ENCODE results near the gene PRKCA.

Gene PRKCA

GRCh38 chr17:66373079-66373478 lies 70.7 kb downstream of the PRKCA start:
- H3K4me1 ChIP-seq (ENCODE audit: insufficient read depth, low read length): peaks cover 19% of the 10 kb centered on the region
- no peak overlapping the region for H3K4me3 ChIP-seq (ENCODE audit: low read length)
- H2AFZ ChIP-seq (ENCODE audit: low read depth, low read length): no peak overlapping the region
- no peaks in the 10 kb centered on the region for H3K27me3 ChIP-seq (ENCODE audit: insufficient read depth, low read length)
- H3K36me3 ChIP-seq (ENCODE audit: insufficient read depth, low read length): no peaks in the 10 kb centered on the region
- H3K9me3 ChIP-seq (ENCODE audit: low read length): no peaks in the 10 kb centered on the region

- H3K4me1 ChIP-seq (ENCODE audit: insufficient read depth, low read length): peaks cover 27% of the 10 kb centered on the region
- no peaks in the 10 kb centered on the region for H3K27me3 ChIP-seq (ENCODE audit: insufficient read depth, low read length)
- H3K36me3 ChIP-seq (ENCODE audit: insufficient read depth, low read length): no peaks in the 10 kb centered on the region
- peak overlapping the region; percentile 2 for H3K4me3 ChIP-seq (ENCODE audit: low read length)
- H3K9me3 ChIP-seq (ENCODE audit: low read length): no peaks in the 10 kb centered on the region
- no peak overlapping the region for H2AFZ ChIP-seq (ENCODE audit: low read depth, low read length)
These were observed 71.8 kb downstream of the PRKCA start for GRCh38 chr17:66373944-66374817.

DNA sequence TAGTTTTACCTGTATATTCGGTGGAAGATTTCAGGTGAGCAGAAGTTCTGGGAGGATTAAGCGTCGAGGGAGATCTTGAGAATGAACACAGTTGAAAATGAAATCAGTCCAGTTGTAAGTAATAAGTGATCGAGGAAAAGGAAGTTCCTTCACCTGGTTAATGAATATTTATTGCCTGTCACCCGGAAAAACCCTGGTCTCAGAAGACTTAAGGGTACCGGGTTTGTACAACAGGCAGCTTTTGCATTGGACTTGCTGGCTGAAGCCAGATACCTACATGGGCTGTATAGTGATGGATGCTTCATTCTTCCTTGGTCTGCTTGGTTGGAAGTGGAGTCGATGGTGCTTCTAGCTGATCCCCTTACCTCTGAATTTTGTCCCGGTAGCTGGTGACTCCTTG lies 72.7 kb downstream of the PRKCA start:
- Histone ChIP-seq H3K36me3 (ENCODE audit: insufficient read depth, low read length) (no peaks in the 10 kb centered on the region), H3K27me3 (ENCODE audit: insufficient read depth, low read length) (no peaks in the 10 kb centered on the region), H3K4me1 (ENCODE audit: insufficient read depth, low read length) (peaks cover 27% of the 10 kb centered on the region)

DNA sequence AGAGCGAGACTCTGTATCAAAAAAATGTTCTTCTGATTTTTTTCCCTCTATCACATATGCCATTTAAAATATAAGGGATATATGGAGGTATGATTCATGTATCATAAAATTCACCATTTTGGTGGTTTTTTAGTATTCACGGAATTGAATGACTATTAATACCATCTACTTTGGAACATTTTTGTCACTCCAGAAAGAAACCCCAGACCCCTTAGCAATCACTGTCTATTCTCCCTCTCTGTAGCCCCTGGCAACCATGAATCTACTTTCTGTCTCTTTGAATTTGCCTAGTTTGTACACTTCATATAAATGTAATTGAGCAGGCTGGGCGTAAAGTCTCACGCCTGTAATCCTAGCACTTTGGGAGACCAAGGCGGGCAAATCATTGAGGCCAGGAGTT lies 75.9 kb downstream of the PRKCA start:
- no peak overlapping the region for H3K4me3 ChIP-seq (ENCODE audit: low read length)
- no peaks in the 10 kb centered on the region for H3K9me3 ChIP-seq (ENCODE audit: low read length)
- H2AFZ ChIP-seq (ENCODE audit: low read depth, low read length): no peak overlapping the region
- no peaks in the 10 kb centered on the region for H3K27me3 ChIP-seq (ENCODE audit: insufficient read depth, low read length)
- peaks cover 27% of the 10 kb centered on the region for H3K4me1 ChIP-seq (ENCODE audit: insufficient read depth, low read length)
- H3K36me3 ChIP-seq (ENCODE audit: insufficient read depth, low read length): no peaks in the 10 kb centered on the region

More for the DNA sequence above, 72.7 kb downstream of the PRKCA start:
- H3K9me3 ChIP-seq (ENCODE audit: low read length): no peaks in the 10 kb centered on the region
- no peak overlapping the region for H2AFZ ChIP-seq (ENCODE audit: low read depth, low read length)
- no peak overlapping the region for H3K4me3 ChIP-seq (ENCODE audit: low read length)

DNA sequence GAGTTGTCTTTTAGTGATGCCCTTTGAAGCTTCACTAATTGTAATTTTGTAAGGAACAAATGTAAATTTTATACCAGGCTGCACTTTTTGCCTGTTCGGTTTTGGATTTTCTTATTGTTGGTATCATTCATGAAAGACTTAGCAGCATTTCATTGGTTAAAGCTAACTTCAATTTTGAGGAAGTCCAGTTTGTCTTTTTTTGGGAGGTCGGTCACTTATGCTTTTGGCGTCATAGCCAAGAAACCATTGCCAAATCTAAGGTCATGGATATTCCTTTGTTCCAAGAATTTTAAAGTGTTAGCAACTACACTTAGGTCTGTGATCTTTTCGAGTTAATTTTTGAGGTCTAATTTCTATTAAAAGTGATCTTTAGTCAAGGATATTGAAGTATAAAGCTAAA lies 77.1 kb downstream of the PRKCA start:
- H3K9me3 ChIP-seq (ENCODE audit: low read length): no peaks in the 10 kb centered on the region
- H3K4me1 ChIP-seq (ENCODE audit: insufficient read depth, low read length): peaks cover 21% of the 10 kb centered on the region
- H3K36me3 ChIP-seq (ENCODE audit: insufficient read depth, low read length): no peaks in the 10 kb centered on the region
- H3K4me3 ChIP-seq (ENCODE audit: low read length): no peak overlapping the region
- H2AFZ ChIP-seq (ENCODE audit: low read depth, low read length): no peak overlapping the region
- H3K27me3 ChIP-seq (ENCODE audit: insufficient read depth, low read length): no peaks in the 10 kb centered on the region

DNA sequence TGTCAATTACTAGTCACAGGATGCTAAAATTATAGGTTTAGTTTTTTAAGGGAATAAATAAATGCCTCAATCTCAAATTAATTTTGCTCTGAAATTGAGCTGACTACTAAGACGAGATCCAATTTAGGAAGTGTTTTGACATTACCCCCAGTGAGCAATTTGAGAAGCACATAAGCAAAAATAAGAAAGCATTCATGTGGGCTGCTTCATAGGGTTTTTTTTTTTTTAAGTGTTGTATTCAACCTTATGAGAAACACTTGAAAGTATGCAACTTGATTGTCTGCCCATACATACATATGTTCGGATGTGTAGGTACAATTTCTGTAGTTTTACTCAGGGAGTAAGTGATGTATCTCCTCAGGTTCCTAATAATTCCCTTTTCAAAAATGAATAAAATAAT lies 77.6 kb downstream of the PRKCA start:
- H3K9me3 ChIP-seq (ENCODE audit: low read length): no peaks in the 10 kb centered on the region
- no peak overlapping the region for H3K4me3 ChIP-seq (ENCODE audit: low read length)
- H3K4me1 ChIP-seq (ENCODE audit: insufficient read depth, low read length): peaks cover 17% of the 10 kb centered on the region
- H3K27me3 ChIP-seq (ENCODE audit: insufficient read depth, low read length): no peaks in the 10 kb centered on the region
- H3K36me3 ChIP-seq (ENCODE audit: insufficient read depth, low read length): no peaks in the 10 kb centered on the region
- no peak overlapping the region for H2AFZ ChIP-seq (ENCODE audit: low read depth, low read length)

GRCh38 chr17:66381701-66382362 lies 79.4 kb downstream of the PRKCA start:
- H3K4me3 ChIP-seq (ENCODE audit: low read length): no peak overlapping the region
- peaks cover 7% of the 10 kb centered on the region for H3K4me1 ChIP-seq (ENCODE audit: insufficient read depth, low read length)
- no peaks in the 10 kb centered on the region for H3K27me3 ChIP-seq (ENCODE audit: insufficient read depth, low read length)
- no peaks in the 10 kb centered on the region for H3K9me3 ChIP-seq (ENCODE audit: low read length)
- H3K36me3 ChIP-seq (ENCODE audit: insufficient read depth, low read length): no peaks in the 10 kb centered on the region
- no peak overlapping the region for H2AFZ ChIP-seq (ENCODE audit: low read depth, low read length)

DNA sequence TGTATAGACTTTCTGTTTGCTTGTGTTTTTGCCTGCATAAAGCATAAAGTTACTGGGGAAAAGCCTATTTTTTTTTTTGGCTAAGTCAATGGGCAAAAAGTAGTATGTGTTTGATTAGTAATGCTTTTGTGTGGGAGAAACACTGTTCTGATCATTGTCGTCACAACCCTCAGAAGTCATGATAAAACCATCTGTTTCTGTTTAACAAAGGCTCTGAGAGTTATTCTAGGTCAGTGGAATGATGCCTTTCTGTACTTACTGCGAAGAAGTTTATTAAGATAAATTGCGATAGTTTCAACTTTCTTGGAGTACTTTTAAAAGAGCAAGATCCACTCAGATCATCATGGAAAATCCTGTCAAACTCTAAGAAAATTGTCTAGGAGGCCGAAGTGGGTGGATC lies 80.9 kb downstream of the PRKCA start:
- H3K4me3 ChIP-seq (ENCODE audit: low read length): no peak overlapping the region
- H3K9me3 ChIP-seq (ENCODE audit: low read length): no peaks in the 10 kb centered on the region
- no peaks in the 10 kb centered on the region for H3K36me3 ChIP-seq (ENCODE audit: insufficient read depth, low read length)
- no peaks in the 10 kb centered on the region for H3K27me3 ChIP-seq (ENCODE audit: insufficient read depth, low read length)
- no peak overlapping the region for H2AFZ ChIP-seq (ENCODE audit: low read depth, low read length)
- H3K4me1 ChIP-seq (ENCODE audit: insufficient read depth, low read length): peaks cover 18% of the 10 kb centered on the region

- Histone ChIP-seq H2AFZ (ENCODE audit: low read depth, low read length) (no peak overlapping the region), H3K9me3 (ENCODE audit: low read length) (no peaks in the 10 kb centered on the region), H3K27me3 (ENCODE audit: insufficient read depth, low read length) (no peaks in the 10 kb centered on the region), H3K36me3 (ENCODE audit: insufficient read depth, low read length) (no peaks in the 10 kb centered on the region), H3K4me3 (ENCODE audit: low read length) (no peak overlapping the region), H3K4me1 (ENCODE audit: insufficient read depth, low read length) (peaks cover 10% of the 10 kb centered on the region)
These were observed 84.3 kb downstream of the PRKCA start for GRCh38 chr17:66386498-66387351.

DNA sequence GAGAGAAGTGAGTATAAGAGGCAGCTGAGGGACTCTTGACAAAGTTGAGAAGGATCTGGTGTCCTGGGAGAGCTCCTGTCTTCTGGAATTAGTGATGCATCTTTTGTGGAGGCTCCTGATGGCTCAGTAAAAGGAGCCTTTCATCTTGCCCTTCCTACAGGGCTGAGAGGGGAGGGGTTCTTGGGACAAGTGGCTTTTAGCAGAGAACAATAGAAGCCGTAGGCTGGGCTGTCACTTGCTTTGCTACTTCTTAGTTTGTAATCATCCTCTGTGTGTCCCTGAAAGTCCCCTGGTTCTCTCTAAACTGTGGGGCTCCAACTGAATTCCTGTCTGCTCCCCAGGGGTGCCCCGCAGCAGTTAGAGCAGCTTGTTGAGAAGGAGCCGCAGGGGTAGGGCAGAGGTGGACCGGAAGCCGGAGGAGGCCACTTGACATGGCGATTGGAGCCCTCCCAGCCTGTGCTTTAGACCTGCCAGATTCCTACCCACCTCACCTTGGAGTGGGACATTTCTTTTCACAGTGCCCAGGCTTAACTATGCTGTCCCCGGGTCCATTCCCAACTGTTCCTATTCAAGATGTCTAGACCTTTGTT lies 85.1 kb downstream of the PRKCA start:
- no peaks in the 10 kb centered on the region for H3K9me3 ChIP-seq (ENCODE audit: low read length)
- H2AFZ ChIP-seq (ENCODE audit: low read depth, low read length): no peak overlapping the region
- H3K4me1 ChIP-seq (ENCODE audit: insufficient read depth, low read length): peaks cover 10% of the 10 kb centered on the region
- no peaks in the 10 kb centered on the region for H3K27me3 ChIP-seq (ENCODE audit: insufficient read depth, low read length)
- H3K36me3 ChIP-seq (ENCODE audit: insufficient read depth, low read length): no peaks in the 10 kb centered on the region
- H3K4me3 ChIP-seq (ENCODE audit: low read length): no peak overlapping the region

- H3K4me3 ChIP-seq (ENCODE audit: low read length): no peak overlapping the region
- no peaks in the 10 kb centered on the region for H3K27me3 ChIP-seq (ENCODE audit: insufficient read depth, low read length)
- no peaks in the 10 kb centered on the region for H3K9me3 ChIP-seq (ENCODE audit: low read length)
- H2AFZ ChIP-seq (ENCODE audit: low read depth, low read length): no peak overlapping the region
- no peaks in the 10 kb centered on the region for H3K36me3 ChIP-seq (ENCODE audit: insufficient read depth, low read length)
- H3K4me1 ChIP-seq (ENCODE audit: insufficient read depth, low read length): peaks cover under 1% of the 10 kb centered on the region
These were observed 90.5 kb downstream of the PRKCA start for GRCh38 chr17:66392783-66393437.

- H2AFZ ChIP-seq (ENCODE audit: low read depth, low read length): no peak overlapping the region
- H3K9me3 ChIP-seq (ENCODE audit: low read length): no peaks in the 10 kb centered on the region
- H3K4me3 ChIP-seq (ENCODE audit: low read length): no peak overlapping the region
- H3K27me3 ChIP-seq (ENCODE audit: insufficient read depth, low read length): no peaks in the 10 kb centered on the region
- H3K4me1 ChIP-seq (ENCODE audit: insufficient read depth, low read length): no peaks in the 10 kb centered on the region
- H3K36me3 ChIP-seq (ENCODE audit: insufficient read depth, low read length): no peaks in the 10 kb centered on the region
These were observed 93.5 kb downstream of the PRKCA start for GRCh38 chr17:66395961-66396360.

Measured in neuron (in vitro differentiated cells).